ENCODE measurements around the gene CUL1.
A peak's percentile ranks its signal among the peaks of the same experiment; 100 is the strongest.

CUL1 gene

DNA sequence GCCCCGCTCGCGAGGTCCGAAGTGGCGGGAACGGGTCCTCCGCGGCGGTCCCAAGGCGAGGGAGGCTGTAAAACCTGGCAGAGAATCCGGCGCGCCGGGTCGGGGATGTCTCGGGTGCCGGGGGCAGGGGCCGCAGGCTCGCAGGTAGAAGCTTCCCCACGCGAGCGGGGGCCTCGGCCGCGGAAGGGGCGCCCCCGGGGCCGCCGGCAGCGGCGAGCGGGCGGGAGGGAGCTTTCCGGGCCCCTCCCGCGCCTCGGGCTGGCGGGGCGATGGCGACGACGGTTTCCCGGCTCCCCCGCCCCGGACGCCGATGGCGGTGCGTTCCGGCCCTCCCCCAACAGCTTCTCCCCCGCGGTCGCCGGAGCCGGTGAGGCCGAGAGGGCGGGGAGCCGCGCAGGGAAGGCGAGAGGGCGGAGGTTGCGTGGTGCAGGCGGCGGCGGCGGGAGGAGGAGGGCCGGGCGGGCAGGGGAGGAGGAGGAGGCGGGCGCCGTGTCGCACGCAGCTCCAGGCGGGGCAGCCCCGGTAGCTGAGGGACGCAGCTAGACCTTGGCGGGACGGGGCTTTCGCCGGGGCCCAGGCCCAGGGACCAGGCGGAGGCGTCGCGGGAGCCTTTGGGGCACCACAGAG is at the start of gene CUL1:
Gene CUL1 (plus strand): TSS at position 507 of the 627 bp plus-strand sequence. CDS start 31,220 bp downstream, outside the sequence.
- H3K27ac ChIP-seq (ENCODE audit: low read depth, low read length) = peak within 1 kb of the TSS; percentile 94
- peak within 1 kb of the TSS; percentile 90 for H3K4me3 ChIP-seq (ENCODE audit: low read depth, low read length)
- H3K9ac ChIP-seq (ENCODE audit: low read depth, low read length) = peak within 1 kb of the TSS; percentile 94
- no peaks in the 10 kb centered on the region for H3K27me3 ChIP-seq (ENCODE audit: control insufficient read depth, insufficient read depth, low read length)
- no peaks in the 10 kb centered on the region for H3K9me3 ChIP-seq (ENCODE audit: control insufficient read depth, insufficient read depth, low read length)
- no peaks in the 10 kb centered on the region for H3K36me3 ChIP-seq (ENCODE audit: control insufficient read depth, insufficient read depth, low read length)
- peaks cover 45% of the 10 kb centered on the region for H3K4me1 ChIP-seq (ENCODE audit: control insufficient read depth, insufficient read depth, low read length)

DNA sequence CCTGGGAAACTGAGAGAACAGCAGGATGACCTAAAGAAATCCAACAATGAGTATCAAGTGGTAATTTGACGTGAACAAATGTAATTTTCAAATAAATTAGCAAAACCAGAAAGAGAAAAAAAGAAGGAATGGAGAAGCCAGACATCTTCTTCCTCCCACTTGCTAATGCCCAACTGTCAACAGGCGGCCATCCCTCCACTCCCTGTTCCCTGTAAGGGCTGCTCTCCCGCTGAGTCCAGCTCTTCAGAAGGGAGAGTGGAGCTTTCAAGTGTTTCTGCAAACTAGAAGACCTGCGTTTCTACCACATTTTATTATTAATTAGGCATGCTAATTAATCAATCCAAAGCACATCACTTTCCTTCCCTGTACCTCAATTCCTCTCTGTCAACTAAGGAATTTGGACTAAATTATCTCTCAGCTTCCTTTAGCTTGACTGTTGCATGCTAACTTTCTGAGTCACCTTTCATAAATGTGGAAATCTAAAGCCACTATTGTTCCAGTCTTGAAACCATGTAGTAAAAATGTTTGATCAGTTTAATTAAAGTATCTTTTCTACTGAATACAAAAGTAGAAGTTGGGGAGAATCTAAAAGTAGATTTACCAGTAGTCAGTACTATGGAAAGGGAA is 48.4 kb upstream of the CUL1 start:
- Histone ChIP-seq H3K9me3 (ENCODE audit: control insufficient read depth, insufficient read depth, low read length) (no peaks in the 10 kb centered on the region), H3K36me3 (ENCODE audit: control insufficient read depth, insufficient read depth, low read length) (no peaks in the 10 kb centered on the region), H3K27me3 (ENCODE audit: control insufficient read depth, insufficient read depth, low read length) (no peaks in the 10 kb centered on the region), H3K27ac (ENCODE audit: low read depth, low read length) (no peak overlapping the region), H3K4me1 (ENCODE audit: control insufficient read depth, insufficient read depth, low read length) (no peaks in the 10 kb centered on the region), H3K4me3 (ENCODE audit: low read depth, low read length) (no peak overlapping the region), H3K9ac (ENCODE audit: low read depth, low read length) (no peak overlapping the region)

DNA sequence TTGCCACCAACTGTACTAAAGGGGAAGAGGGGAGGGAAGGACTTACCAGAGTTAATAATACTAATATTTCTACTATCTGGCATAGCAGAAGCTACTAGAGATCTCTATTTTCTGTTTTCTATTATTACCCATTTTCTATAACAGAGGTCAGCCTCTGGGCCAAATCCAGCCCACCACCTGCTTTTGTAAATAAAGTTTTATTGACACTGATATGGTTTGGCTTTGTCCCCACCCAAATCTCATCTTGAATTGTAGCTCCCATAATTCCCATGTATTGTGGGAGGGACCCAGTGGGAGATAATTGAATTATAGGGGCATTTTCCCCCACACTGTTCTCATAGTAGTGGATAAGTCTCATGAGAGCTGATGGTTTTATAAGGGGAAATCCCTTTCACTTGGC is 45.9 kb upstream of the CUL1 start:
- Histone ChIP-seq H3K4me3 (ENCODE audit: low read depth, low read length) (no peak overlapping the region), H3K27ac (ENCODE audit: low read depth, low read length) (no peak overlapping the region), H3K4me1 (ENCODE audit: control insufficient read depth, insufficient read depth, low read length) (no peaks in the 10 kb centered on the region)

DNA sequence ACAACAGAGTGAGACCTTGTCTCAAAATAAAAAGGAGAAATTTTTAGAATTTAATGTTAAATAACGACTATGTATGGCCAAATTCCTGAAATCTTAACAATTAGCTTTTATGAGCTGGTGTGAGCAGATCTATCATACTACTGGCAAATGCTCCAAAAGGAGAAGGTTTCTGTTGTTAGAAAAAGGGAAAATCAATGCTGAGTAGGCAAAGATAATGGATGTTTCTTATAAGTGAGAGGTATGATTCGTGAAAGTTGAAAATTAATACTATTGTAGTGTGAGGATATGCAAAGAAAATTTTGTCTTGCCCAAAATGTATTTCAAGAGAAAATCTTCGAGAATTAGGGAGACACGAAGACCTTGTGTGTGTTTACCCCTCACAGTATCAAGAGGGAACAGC is 40.8 kb upstream of the CUL1 start:
- no peaks in the 10 kb centered on the region for H3K27me3 ChIP-seq (ENCODE audit: control insufficient read depth, insufficient read depth, low read length)
- H3K4me1 ChIP-seq (ENCODE audit: control insufficient read depth, insufficient read depth, low read length) = no peaks in the 10 kb centered on the region
- no peaks in the 10 kb centered on the region for H3K36me3 ChIP-seq (ENCODE audit: control insufficient read depth, insufficient read depth, low read length)
- no peak overlapping the region for H3K9ac ChIP-seq (ENCODE audit: low read depth, low read length)
- H3K4me3 ChIP-seq (ENCODE audit: low read depth, low read length) = no peak overlapping the region
- H3K27ac ChIP-seq (ENCODE audit: low read depth, low read length) = no peak overlapping the region
- H3K9me3 ChIP-seq (ENCODE audit: control insufficient read depth, insufficient read depth, low read length) = no peaks in the 10 kb centered on the region

More for the DNA sequence above, 45.9 kb upstream of the CUL1 start:
- no peaks in the 10 kb centered on the region for H3K9me3 ChIP-seq (ENCODE audit: control insufficient read depth, insufficient read depth, low read length)
- no peaks in the 10 kb centered on the region for H3K36me3 ChIP-seq (ENCODE audit: control insufficient read depth, insufficient read depth, low read length)
- no peak overlapping the region for H3K9ac ChIP-seq (ENCODE audit: low read depth, low read length)
- H3K27me3 ChIP-seq (ENCODE audit: control insufficient read depth, insufficient read depth, low read length) = no peaks in the 10 kb centered on the region

DNA sequence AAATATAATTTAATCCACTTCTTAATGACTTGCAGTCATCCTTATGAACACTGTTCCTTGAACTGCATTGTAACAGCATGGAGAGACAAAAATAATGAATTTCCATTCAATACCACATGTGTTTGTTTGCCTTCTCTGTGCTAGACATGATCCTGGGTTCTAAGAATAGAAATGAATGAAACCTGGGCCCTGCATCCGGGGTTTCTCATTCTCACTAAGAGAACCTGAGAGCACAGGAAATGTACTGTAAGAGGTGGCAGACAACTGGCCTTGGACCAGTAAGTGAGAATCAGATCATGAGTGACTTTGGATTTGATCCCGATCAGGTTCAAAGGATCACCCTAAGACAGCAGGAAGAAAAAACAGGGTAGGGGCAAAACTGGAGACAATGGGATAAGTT is 37.2 kb upstream of the CUL1 start:
- no peak overlapping the region for H3K27ac ChIP-seq (ENCODE audit: low read depth, low read length)
- no peaks in the 10 kb centered on the region for H3K4me1 ChIP-seq (ENCODE audit: control insufficient read depth, insufficient read depth, low read length)
- no peaks in the 10 kb centered on the region for H3K27me3 ChIP-seq (ENCODE audit: control insufficient read depth, insufficient read depth, low read length)
- H3K4me3 ChIP-seq (ENCODE audit: low read depth, low read length) = no peak overlapping the region
- no peaks in the 10 kb centered on the region for H3K36me3 ChIP-seq (ENCODE audit: control insufficient read depth, insufficient read depth, low read length)
- no peaks in the 10 kb centered on the region for H3K9me3 ChIP-seq (ENCODE audit: control insufficient read depth, insufficient read depth, low read length)
- H3K9ac ChIP-seq (ENCODE audit: low read depth, low read length) = no peak overlapping the region

DNA sequence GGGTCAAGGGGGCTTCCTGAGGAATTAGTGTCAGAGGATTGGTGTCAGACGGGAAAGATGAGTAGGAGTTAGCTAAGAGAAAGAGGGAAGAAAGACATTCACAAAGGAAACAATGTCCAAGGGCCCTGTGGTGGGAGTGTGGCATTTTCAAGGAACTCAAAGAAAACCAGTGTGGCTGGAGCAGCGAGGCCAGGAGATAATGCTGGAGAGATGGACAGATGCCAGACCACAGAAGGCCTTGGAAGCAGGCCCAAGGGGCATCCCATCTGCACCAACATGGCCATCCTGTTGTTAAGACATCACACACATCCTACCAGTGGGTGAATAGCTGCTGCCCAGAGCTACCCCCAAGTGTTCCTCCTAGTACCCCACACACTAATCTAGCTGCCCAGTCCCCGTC is 36.1 kb upstream of the CUL1 start:
- H3K9me3 ChIP-seq (ENCODE audit: control insufficient read depth, insufficient read depth, low read length) = no peaks in the 10 kb centered on the region
- no peaks in the 10 kb centered on the region for H3K4me1 ChIP-seq (ENCODE audit: control insufficient read depth, insufficient read depth, low read length)
- no peak overlapping the region for H3K9ac ChIP-seq (ENCODE audit: low read depth, low read length)
- no peak overlapping the region for H3K4me3 ChIP-seq (ENCODE audit: low read depth, low read length)
- H3K27ac ChIP-seq (ENCODE audit: low read depth, low read length) = no peak overlapping the region
- H3K27me3 ChIP-seq (ENCODE audit: control insufficient read depth, insufficient read depth, low read length) = no peaks in the 10 kb centered on the region
- no peaks in the 10 kb centered on the region for H3K36me3 ChIP-seq (ENCODE audit: control insufficient read depth, insufficient read depth, low read length)

DNA sequence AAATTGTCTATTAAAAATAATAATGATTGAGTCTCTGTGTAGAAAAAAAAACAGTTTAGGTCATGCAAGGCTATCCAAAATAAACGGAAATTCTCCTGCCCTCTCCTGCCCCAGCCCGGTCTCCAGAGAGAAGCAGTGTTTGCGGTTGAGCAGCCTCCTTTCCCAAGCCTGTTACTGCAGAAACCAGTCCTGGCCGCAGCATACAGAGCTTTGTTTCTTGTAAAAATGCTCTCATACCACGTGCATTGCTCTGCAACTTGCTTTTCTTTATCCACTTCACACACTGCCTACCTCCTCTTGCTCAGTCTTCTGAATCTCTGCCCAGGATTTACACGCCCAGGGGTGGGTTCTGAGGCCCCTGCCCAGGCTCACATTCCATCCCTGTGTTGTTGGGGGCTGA is 34.4 kb upstream of the CUL1 start:
- no peaks in the 10 kb centered on the region for H3K36me3 ChIP-seq (ENCODE audit: control insufficient read depth, insufficient read depth, low read length)
- H3K27me3 ChIP-seq (ENCODE audit: control insufficient read depth, insufficient read depth, low read length) = no peaks in the 10 kb centered on the region
- no peak overlapping the region for H3K27ac ChIP-seq (ENCODE audit: low read depth, low read length)
- H3K4me3 ChIP-seq (ENCODE audit: low read depth, low read length) = no peak overlapping the region
- H3K9me3 ChIP-seq (ENCODE audit: control insufficient read depth, insufficient read depth, low read length) = no peaks in the 10 kb centered on the region
- no peaks in the 10 kb centered on the region for H3K4me1 ChIP-seq (ENCODE audit: control insufficient read depth, insufficient read depth, low read length)
- no peak overlapping the region for H3K9ac ChIP-seq (ENCODE audit: low read depth, low read length)

DNA sequence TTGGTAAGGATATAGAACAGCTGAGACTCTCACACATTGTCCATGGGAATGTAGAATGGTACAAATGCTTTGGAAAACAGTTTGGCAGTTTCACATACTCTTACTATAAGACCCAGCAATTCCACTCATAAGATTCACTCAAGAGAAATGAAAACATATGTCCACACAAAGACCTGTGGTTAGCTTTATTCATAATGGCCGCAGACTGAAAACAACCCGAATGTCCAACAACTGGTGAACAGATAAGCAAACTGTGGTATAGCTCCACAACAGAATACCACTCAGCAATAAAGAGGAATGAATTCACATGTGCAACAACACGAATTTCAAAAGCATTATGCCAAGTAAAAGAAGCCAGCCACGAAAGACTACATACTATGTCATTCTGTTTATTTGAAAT is 33.5 kb upstream of the CUL1 start:
- H3K9me3 ChIP-seq (ENCODE audit: control insufficient read depth, insufficient read depth, low read length) = no peaks in the 10 kb centered on the region
- no peak overlapping the region for H3K27ac ChIP-seq (ENCODE audit: low read depth, low read length)
- H3K4me3 ChIP-seq (ENCODE audit: low read depth, low read length) = no peak overlapping the region
- no peaks in the 10 kb centered on the region for H3K27me3 ChIP-seq (ENCODE audit: control insufficient read depth, insufficient read depth, low read length)
- no peaks in the 10 kb centered on the region for H3K36me3 ChIP-seq (ENCODE audit: control insufficient read depth, insufficient read depth, low read length)
- no peaks in the 10 kb centered on the region for H3K4me1 ChIP-seq (ENCODE audit: control insufficient read depth, insufficient read depth, low read length)
- no peak overlapping the region for H3K9ac ChIP-seq (ENCODE audit: low read depth, low read length)

DNA sequence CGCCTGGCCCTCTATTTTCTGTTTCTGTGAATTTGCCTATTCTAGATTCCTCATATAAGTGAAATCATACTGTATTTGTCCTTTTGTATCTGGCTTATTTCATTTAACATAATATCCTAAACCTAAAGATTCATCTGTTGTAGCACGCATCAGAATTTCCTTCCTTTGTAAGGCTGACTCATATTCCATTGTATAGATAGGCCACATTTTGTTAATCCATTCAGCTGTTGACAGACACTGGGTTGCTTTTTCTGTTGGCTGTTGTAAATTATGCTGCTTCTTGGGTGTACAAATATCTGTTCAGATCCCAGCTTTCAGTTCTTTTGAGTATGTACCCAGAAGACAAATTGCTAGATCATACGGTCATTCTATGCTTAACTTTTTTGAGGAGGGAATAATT is 28.8 kb upstream of the CUL1 start:
- Histone ChIP-seq H3K27ac (ENCODE audit: low read depth, low read length) (no peak overlapping the region), H3K36me3 (ENCODE audit: control insufficient read depth, insufficient read depth, low read length) (no peaks in the 10 kb centered on the region), H3K27me3 (ENCODE audit: control insufficient read depth, insufficient read depth, low read length) (no peaks in the 10 kb centered on the region), H3K9me3 (ENCODE audit: control insufficient read depth, insufficient read depth, low read length) (peaks cover 10% of the 10 kb centered on the region; the same call in 1 of the 2 replicates), H3K9ac (ENCODE audit: low read depth, low read length) (no peak overlapping the region), H3K4me1 (ENCODE audit: control insufficient read depth, insufficient read depth, low read length) (no peaks in the 10 kb centered on the region), H3K4me3 (ENCODE audit: low read depth, low read length) (no peak overlapping the region)

DNA sequence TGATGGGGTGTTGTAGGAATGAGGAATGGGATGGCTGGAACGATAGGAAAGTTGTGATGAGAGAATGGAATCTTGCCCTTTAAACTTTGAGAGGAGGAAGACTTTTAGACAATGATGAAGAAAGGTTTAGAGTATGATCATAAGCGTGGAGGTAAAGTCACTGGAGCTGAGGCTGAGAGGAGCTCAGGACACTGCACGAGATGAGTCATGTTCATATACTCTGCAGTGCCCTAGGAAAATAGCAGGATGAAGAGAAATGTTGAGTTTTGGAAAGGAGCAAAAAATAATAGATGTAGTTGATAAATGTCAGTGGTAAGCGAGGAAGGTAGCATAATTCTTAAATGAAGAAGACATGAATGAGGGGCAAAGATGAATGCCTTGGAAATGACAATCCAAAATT is 28.3 kb upstream of the CUL1 start:
- H3K4me3 ChIP-seq (ENCODE audit: low read depth, low read length) = no peak overlapping the region
- H3K27me3 ChIP-seq (ENCODE audit: control insufficient read depth, insufficient read depth, low read length) = no peaks in the 10 kb centered on the region
- H3K36me3 ChIP-seq (ENCODE audit: control insufficient read depth, insufficient read depth, low read length) = no peaks in the 10 kb centered on the region
- H3K9me3 ChIP-seq (ENCODE audit: control insufficient read depth, insufficient read depth, low read length) = peaks cover 10% of the 10 kb centered on the region; the same call in 1 of the 2 replicates
- no peak overlapping the region for H3K27ac ChIP-seq (ENCODE audit: low read depth, low read length)
- no peaks in the 10 kb centered on the region for H3K4me1 ChIP-seq (ENCODE audit: control insufficient read depth, insufficient read depth, low read length)
- no peak overlapping the region for H3K9ac ChIP-seq (ENCODE audit: low read depth, low read length)

DNA sequence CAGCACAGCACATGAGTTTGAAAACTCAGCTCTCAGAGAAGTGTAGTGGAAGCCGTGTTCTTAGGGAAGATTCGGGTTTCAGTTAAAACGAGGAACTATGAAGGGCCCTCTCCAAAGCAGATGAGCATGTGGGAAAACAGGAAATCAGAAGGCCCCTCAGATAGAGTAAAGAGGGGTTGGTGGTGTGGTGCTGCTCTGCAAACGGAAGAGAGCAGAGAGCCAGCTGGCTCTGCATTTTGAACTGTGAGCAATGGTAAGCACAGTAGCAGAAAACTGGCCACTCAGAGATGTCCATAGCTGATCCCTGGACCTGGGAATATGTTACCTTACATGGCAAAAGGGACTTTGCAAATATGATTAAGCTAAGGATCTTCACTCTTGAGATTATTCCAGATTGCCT is 27.9 kb upstream of the CUL1 start:
- Histone ChIP-seq H3K4me3 (ENCODE audit: low read depth, low read length) (no peak overlapping the region), H3K4me1 (ENCODE audit: control insufficient read depth, insufficient read depth, low read length) (no peaks in the 10 kb centered on the region), H3K9me3 (ENCODE audit: control insufficient read depth, insufficient read depth, low read length) (peaks cover 10% of the 10 kb centered on the region; the same call in 1 of the 2 replicates), H3K27me3 (ENCODE audit: control insufficient read depth, insufficient read depth, low read length) (no peaks in the 10 kb centered on the region), H3K27ac (ENCODE audit: low read depth, low read length) (no peak overlapping the region), H3K9ac (ENCODE audit: low read depth, low read length) (no peak overlapping the region), H3K36me3 (ENCODE audit: control insufficient read depth, insufficient read depth, low read length) (no peaks in the 10 kb centered on the region)

All from HUES48 (cell line).